Esophagus squamous epithelium (tissue), 4 donors: ENCODE data around the gene ITPR3.

ENCODE experiments used
- POLR2A ChIP-seq, 4 donors: fragments of 450-650 bp; IDR thresholded peaks; one replicate each; pipeline ENCODE4 v1.6.1; 2017; ENCODE audit warnings: antibody characterized with exemption in 4 of 4, mild to moderate bottlenecking in 4 of 4, moderate library complexity in 3 of 4
- TF ChIP-seq, protein P1 (sequence below), 6 experiments: fragments of 450-650 bp in 4 of 6; fragments of 200-600 bp in 2 of 6; sonication (generic) in 2 of 6; IDR thresholded peaks; one replicate each; pipeline ENCODE4 v1.5.1; 2016 to 2019; ENCODE audit warnings: antibody characterized with exemption in 6 of 6, mild to moderate bottlenecking in 4 of 6, moderate library complexity in 4 of 6

DNA sequence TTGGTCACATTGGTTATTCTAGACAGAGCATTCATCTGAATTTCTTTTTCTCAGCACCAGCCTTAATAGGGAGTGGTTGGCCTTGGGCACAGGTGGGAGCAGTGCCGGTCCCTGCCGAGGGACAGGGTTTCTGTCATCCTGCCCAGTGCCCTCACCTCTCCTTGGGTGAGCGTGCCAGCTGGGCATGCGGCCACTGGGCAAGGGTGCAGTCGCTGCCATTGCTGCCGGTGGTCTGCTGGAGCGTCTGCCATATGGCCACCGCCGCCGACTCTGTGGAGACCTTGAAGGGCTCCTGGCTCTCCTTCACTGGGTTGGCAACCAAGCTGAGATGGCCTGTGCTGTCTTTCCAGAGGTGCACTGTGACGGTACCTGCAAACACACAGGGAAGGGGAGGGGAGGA lies 106.8 kb downstream of the ITPR3 start:
- no peak for TF ChIP-seq POLR2A (IDR thresholded peaks at IDR 0.05)
- TF ChIP-seq, protein P1, sequence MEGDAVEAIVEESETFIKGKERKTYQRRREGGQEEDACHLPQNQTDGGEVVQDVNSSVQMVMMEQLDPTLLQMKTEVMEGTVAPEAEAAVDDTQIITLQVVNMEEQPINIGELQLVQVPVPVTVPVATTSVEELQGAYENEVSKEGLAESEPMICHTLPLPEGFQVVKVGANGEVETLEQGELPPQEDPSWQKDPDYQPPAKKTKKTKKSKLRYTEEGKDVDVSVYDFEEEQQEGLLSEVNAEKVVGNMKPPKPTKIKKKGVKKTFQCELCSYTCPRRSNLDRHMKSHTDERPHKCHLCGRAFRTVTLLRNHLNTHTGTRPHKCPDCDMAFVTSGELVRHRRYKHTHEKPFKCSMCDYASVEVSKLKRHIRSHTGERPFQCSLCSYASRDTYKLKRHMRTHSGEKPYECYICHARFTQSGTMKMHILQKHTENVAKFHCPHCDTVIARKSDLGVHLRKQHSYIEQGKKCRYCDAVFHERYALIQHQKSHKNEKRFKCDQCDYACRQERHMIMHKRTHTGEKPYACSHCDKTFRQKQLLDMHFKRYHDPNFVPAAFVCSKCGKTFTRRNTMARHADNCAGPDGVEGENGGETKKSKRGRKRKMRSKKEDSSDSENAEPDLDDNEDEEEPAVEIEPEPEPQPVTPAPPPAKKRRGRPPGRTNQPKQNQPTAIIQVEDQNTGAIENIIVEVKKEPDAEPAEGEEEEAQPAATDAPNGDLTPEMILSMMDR (IDR thresholded peaks at IDR 0.05), result no peak
